ENCODE measurements around the gene CXorf66.

Gene CXorf66

GRCh38 chrX:139936259-139936658 is 29.1 kb downstream of the CXorf66 start:
- TF ChIP-seq CTCF (IDR thresholded peaks at IDR 0.05; ENCODE audit: low read depth, low read length), result no peak
- no peak for DNase-seq (ENCODE audit: low read depth in 2 of 2)

GRCh38 chrX:139933904-139934303 is 31.4 kb downstream of the CXorf66 start:
- DNase-seq (ENCODE audit: low read depth in 2 of 2), result no peak
- peak overlapping the region; percentile 66 to 69 for H3K4me3 ChIP-seq (replicated peaks in 1 of 2; ENCODE audit: low read depth in 2 of 2, low read length in 2 of 2)
- TF ChIP-seq CTCF (IDR thresholded peaks at IDR 0.05; ENCODE audit: low read depth, low read length), result no peak

More at GRCh38 chrX:139936259-139936658, 29.1 kb downstream of the CXorf66 start:
- no peak overlapping the region for H3K4me3 ChIP-seq (replicated peaks in 1 of 2; ENCODE audit: low read depth in 2 of 2, low read length in 2 of 2)

DNA sequence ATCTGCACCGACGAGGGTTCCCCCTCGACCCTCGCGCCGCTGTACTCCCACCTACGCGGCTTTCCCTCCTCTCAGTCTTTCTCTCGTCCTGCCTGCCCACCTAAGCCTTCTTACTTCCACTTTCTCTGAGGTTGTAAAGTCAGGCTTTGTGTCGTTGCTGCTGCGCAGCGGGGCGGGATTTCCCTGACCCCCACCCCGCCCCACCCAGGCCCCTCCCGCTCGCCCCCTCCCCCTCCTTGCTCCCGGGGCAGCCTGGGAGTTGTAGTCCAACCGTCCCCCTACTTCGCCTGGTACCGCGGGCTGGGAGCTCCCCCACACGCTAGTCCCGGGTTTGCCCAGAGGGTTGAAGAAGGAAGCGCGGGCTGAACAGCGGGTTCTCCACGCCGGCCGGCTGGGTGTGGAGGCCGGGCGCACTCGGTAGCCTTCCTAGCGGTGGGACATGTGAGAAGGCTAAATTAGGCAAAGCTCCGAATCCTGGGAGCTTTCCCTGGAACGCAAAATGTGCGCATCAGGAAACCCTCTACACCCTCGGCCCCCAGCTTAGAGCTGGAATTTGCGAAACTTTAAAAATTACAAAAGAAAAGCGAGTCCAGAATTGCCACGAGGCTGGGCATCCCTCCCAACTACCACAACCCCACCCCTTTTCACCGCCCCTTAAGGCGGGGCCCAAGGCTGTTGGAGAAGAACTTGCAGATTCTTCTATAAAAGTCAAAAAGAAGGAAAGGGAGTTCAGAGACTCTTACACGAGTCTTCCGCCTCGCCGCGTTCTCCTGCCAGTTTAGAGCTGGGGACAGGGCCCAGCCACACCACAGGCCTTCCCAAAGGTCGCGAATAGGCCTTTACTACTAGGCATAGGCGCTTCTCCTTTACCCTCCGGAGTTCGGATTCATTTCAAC is 32.2 kb downstream of the CXorf66 start, which contains the start of gene ATP11C:
ATP11C (minus strand) TSS at position 153 of the 896 bp plus-strand sequence. CDS start 1,011 bp downstream, outside the sequence.
- peak; percentile 84 to 90 for DNase-seq (ENCODE audit: low read depth in 2 of 2)

GRCh38 chrX:139932073-139932900 is 33.0 kb downstream of the CXorf66 start:
- DNase-seq (ENCODE audit: low read depth in 2 of 2), result peak; percentile 29 to 49
- H3K4me3 ChIP-seq (replicated peaks in 1 of 2; ENCODE audit: low read depth in 2 of 2, low read length in 2 of 2), result peak overlapping the region; percentile 69 to 74
- TF ChIP-seq CTCF (IDR thresholded peaks at IDR 0.05; ENCODE audit: low read depth, low read length), result no peak

More for the DNA sequence above, 32.2 kb downstream of the CXorf66 start, which contains the start of gene ATP11C:
- peak within 1 kb of the TSS; percentile 69 to 74 for H3K4me3 ChIP-seq (replicated peaks in 1 of 2; ENCODE audit: low read depth in 2 of 2, low read length in 2 of 2)
- no peak for TF ChIP-seq CTCF (IDR thresholded peaks at IDR 0.05; ENCODE audit: low read depth, low read length)

GRCh38 chrX:139931646-139932072 is 33.7 kb downstream of the CXorf66 start:
- H3K4me3 ChIP-seq (replicated peaks in 1 of 2; ENCODE audit: low read depth in 2 of 2, low read length in 2 of 2), result peak overlapping the region; percentile 69 to 74
- no peak for DNase-seq (ENCODE audit: low read depth in 2 of 2)
- TF ChIP-seq CTCF (IDR thresholded peaks at IDR 0.05; ENCODE audit: low read depth, low read length), result no peak

DNA sequence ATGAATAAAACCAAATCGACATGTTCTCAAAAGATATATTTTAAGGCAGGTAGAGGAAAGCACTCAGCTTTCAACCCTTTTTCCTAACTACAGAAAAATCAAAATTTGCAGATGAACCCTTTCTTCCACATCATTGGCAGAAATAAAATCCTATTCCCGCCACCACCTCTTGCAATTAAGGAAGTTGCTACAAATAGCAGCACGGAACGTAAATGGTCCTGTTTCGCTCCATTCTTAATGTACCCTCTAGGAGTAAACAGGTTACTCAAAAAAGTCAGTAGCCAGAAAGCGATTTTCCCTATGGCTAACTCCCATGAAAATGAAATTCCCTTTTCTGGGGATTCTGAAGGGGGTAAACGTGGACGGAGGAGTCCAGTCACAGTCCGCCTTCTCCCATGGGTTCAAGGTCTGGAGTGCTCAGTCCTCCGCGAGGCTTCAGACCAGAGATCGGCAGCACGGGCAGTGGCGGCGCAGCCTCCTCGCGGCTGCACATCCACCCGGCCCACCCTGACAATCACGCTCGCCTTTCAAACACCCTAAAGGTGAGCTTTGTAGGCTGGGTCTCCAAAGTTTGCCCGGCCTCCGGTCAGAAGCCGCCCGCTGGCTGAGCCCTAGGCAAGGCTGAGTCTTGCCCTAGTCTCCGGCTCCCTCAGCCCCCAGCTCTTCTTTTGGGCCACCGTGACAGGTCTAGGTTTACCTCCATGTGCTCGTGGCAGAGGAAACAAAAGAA is 34.2 kb downstream of the CXorf66 start:
- TF ChIP-seq CTCF (IDR thresholded peaks at IDR 0.05; ENCODE audit: low read depth, low read length), result no peak
- H3K4me3 ChIP-seq (replicated peaks in 1 of 2; ENCODE audit: low read depth in 2 of 2, low read length in 2 of 2), result peak overlapping the region; percentile 69 to 74
- DNase-seq (ENCODE audit: low read depth in 2 of 2), result peak; percentile 14 to 22

All from cardiac fibroblast (primary cell).